ENCODE results near the gene B3GNT7.
"Not testable (repeated sequence)": the region's sequence is repeated elsewhere in the genome, so short reads cannot be mapped to it uniquely, and the experiment has no call there.

Gene B3GNT7

DNA sequence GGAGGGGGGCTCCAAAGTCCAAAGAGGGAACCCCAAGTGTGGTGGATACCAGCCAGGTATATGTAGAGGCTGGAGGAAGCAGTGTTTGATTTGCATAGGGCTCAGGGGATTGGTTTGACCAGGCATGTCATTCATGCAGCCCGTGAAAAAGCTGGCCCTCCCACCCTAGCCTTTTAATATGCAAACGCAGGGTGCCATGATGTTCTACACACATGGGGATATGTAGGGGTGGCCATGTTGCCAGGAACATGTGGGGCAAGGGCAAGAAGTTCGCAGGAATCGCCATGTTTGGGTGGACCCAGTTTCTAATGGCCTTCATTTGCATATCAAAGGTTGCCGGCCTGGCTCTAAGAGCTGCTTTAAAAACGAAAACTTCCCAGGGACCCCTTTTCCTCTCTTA lies 33.6 kb downstream of the B3GNT7 start:
- TF ChIP-seq, protein P1, sequence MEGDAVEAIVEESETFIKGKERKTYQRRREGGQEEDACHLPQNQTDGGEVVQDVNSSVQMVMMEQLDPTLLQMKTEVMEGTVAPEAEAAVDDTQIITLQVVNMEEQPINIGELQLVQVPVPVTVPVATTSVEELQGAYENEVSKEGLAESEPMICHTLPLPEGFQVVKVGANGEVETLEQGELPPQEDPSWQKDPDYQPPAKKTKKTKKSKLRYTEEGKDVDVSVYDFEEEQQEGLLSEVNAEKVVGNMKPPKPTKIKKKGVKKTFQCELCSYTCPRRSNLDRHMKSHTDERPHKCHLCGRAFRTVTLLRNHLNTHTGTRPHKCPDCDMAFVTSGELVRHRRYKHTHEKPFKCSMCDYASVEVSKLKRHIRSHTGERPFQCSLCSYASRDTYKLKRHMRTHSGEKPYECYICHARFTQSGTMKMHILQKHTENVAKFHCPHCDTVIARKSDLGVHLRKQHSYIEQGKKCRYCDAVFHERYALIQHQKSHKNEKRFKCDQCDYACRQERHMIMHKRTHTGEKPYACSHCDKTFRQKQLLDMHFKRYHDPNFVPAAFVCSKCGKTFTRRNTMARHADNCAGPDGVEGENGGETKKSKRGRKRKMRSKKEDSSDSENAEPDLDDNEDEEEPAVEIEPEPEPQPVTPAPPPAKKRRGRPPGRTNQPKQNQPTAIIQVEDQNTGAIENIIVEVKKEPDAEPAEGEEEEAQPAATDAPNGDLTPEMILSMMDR (IDR thresholded peaks at IDR 0.05; ENCODE audit: low read depth, low read length, missing control alignments) = no peak
- DNase-seq = no peak
- Histone ChIP-seq H3K36me3 (replicated peaks) (no peaks in the 10 kb centered on the region), H3K27me3 (replicated peaks) (no peaks in the 10 kb centered on the region), H3K27ac (no peak overlapping the region), H3K4me3 (ENCODE audit: low read depth, low read length) (no peak overlapping the region)
- in situ Hi-C loops (cut with HindIII; ENCODE audit: low pct_ligation_motif_present, low sequenced_read_pairs) = no loop called here

DNA sequence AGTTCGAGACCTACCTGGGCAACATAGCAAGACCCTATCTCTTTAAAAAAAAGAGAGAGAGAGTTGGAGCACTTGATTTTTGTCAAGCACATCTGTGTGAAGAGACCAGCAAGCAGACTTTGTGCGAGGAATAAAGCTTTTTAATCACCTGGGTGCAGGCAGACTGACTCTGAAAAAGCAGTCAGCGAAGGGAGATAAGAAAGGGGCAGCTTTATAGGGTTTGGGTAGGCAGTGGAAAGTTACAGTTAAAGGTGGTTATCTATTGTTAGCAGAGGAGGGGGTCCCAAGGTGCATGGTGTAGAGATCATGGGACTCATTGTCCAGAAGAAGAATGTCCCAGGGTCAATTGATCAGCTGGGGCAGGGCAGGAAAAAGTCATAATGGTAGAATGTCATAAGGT lies 34.4 kb downstream of the B3GNT7 start:
- Histone ChIP-seq H3K4me3 (ENCODE audit: low read depth, low read length) (no peak overlapping the region), H3K36me3 (replicated peaks) (no peaks in the 10 kb centered on the region), H3K27ac (no peak overlapping the region), H3K27me3 (replicated peaks) (no peaks in the 10 kb centered on the region)
- no peak for DNase-seq
- TF ChIP-seq, protein P1 (IDR thresholded peaks at IDR 0.05; ENCODE audit: low read depth, low read length, missing control alignments) = no peak
- in situ Hi-C loops (cut with HindIII; ENCODE audit: low pct_ligation_motif_present, low sequenced_read_pairs) = no loop called here

DNA sequence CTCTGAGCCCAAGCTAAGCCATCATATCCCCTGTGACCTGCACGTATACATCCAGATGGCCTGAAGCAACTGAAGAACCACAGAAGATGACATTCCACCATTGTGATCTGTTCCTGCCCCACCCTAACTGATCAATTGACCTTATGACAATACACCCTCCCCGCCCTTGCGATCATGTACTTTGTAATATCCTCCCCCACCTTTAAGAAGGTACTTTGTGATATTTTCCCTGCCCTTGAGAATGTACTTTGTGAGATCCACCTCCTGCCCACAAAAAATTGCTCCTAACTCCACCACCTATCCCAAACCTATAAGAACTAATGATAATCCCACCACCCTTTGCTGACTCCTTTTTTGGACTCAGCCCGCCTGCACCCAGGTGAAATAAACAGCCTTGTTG lies 34.9 kb downstream of the B3GNT7 start:
- H3K4me3 ChIP-seq (ENCODE audit: low read depth, low read length); in situ Hi-C loops (cut with HindIII; ENCODE audit: low pct_ligation_motif_present, low sequenced_read_pairs); H3K27me3 ChIP-seq (replicated peaks); H3K27ac ChIP-seq; DNase-seq; H3K36me3 ChIP-seq (replicated peaks): not testable (repeated sequence)

DNA sequence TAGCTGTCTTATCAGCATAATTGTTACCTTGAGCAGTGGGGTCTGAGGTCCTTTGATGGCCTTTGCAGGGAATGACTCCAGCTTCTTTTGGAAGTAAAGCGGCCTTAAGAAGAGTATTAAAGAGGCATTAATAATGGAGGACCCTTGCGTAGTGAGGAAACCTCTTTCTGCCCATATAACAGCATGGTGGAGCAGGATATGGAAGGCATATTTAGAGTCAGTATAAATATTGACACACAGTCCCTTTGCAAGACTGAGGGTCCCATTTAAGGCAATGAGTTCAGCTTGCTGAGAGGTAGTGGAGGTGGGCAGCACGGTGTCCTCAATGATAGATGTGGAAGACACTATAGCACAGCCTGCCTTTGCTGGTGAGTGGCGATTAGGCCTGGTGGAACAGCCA lies 36.1 kb downstream of the B3GNT7 start:
- Histone ChIP-seq H3K27me3 (replicated peaks) (no peaks in the 10 kb centered on the region), H3K36me3 (replicated peaks) (no peaks in the 10 kb centered on the region), H3K27ac (no peak overlapping the region), H3K4me3 (ENCODE audit: low read depth, low read length) (no peak overlapping the region)
- TF ChIP-seq, protein P1 (IDR thresholded peaks at IDR 0.05; ENCODE audit: low read depth, low read length, missing control alignments) = no peak
- DNase-seq = no peak
- in situ Hi-C loops (cut with HindIII; ENCODE audit: low pct_ligation_motif_present, low sequenced_read_pairs) = no loop called here

DNA sequence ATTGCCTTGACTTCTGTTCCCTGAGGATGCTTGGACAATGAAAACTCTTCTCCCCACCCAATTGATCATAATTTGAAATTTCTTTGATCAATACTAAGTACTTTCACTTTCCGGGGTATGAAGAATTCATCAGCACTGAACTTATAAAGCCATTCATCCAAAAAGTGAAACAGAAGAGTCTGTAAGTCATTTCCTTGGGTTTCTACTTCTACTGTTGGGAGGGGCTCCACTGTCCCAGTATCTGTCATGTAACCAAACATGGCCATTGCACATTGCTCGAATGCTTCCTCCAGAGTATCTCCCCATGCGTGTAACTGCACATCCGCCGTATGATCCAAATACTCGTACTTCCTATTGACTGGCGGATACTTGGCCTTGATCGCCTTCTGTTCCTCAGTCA lies 38.5 kb downstream of the B3GNT7 start:
- Histone ChIP-seq H3K36me3 (replicated peaks) (no peaks in the 10 kb centered on the region), H3K4me3 (ENCODE audit: low read depth, low read length) (no peak overlapping the region), H3K27me3 (replicated peaks) (no peaks in the 10 kb centered on the region), H3K27ac (no peak overlapping the region)
- no peak for DNase-seq
- in situ Hi-C loops (cut with HindIII; ENCODE audit: low pct_ligation_motif_present, low sequenced_read_pairs) = no loop called here
- TF ChIP-seq, protein P1 (IDR thresholded peaks at IDR 0.05; ENCODE audit: low read depth, low read length, missing control alignments) = no peak

DNA sequence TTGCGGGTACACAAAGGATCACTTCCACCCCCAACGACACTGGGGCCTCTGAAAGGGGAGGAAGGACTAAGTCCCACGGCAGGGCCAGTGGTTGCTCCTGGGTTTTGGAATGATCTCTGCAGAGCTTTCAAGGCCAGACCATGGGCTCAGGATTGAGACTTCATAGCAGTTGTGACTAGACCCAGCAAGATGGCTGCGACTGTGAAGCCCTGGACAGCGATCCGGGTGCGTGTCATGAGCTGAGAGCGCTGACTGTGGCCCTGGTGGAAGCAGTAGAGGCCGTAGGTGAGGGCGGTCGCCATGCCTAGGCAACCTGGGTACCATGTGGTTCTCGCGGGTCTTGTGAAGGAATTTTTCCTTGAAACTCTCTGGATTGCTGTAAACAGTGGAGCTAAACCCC lies 41.4 kb downstream of the B3GNT7 start:
- TF ChIP-seq, protein P1 (IDR thresholded peaks at IDR 0.05; ENCODE audit: low read depth, low read length, missing control alignments) = no peak
- Histone ChIP-seq H3K27ac (no peak overlapping the region), H3K27me3 (replicated peaks) (no peaks in the 10 kb centered on the region), H3K4me3 (ENCODE audit: low read depth, low read length) (no peak overlapping the region), H3K36me3 (replicated peaks) (no peaks in the 10 kb centered on the region)
- in situ Hi-C loops (cut with HindIII; ENCODE audit: low pct_ligation_motif_present, low sequenced_read_pairs) = no loop called here
- no peak for DNase-seq

Data from brain microvascular endothelial cell (primary cell).